Hepatocyte (in vitro differentiated cells): ENCODE data around the gene AKR1C8.

Experiments used
- EZH2 ChIP-seq: fragments of 200-600 bp; sonication (generic); IDR thresholded peaks from 2 replicates; pipeline ENCODE4 v1.6.1; 2016; ENCODE audit warnings: antibody characterized with exemption, mild to moderate bottlenecking, borderline replicate concordance
- TF ChIP-seq, protein P1 (sequence below): fragments of 200-600 bp; sonication (generic); IDR thresholded peaks from 2 replicates; pipeline ENCODE4 v1.5.1; 2016; ENCODE audit warnings: antibody characterized with exemption, mild to moderate bottlenecking; ENCODE audit not compliant: poor library complexity

DNA sequence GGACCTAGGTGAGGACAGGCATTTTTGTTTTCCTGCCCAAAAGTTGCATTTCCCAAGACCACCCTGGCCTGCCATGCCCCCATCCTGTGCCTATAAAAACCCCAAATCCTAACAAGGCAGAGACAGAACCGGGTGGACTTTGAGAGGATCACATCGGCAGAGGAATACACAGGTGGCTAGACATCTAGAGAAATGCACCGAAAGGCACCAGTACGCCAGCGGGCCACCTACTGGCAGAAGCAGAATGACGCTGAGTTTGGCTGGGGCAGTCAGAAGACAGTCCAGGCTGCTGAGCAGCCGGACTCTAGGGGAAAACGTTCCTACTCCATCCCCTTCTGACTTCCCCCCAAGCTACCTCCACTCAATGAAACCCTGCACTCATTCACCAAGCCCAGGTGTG, 14.4 kb upstream of the AKR1C8 start:
- TF ChIP-seq, protein P1, sequence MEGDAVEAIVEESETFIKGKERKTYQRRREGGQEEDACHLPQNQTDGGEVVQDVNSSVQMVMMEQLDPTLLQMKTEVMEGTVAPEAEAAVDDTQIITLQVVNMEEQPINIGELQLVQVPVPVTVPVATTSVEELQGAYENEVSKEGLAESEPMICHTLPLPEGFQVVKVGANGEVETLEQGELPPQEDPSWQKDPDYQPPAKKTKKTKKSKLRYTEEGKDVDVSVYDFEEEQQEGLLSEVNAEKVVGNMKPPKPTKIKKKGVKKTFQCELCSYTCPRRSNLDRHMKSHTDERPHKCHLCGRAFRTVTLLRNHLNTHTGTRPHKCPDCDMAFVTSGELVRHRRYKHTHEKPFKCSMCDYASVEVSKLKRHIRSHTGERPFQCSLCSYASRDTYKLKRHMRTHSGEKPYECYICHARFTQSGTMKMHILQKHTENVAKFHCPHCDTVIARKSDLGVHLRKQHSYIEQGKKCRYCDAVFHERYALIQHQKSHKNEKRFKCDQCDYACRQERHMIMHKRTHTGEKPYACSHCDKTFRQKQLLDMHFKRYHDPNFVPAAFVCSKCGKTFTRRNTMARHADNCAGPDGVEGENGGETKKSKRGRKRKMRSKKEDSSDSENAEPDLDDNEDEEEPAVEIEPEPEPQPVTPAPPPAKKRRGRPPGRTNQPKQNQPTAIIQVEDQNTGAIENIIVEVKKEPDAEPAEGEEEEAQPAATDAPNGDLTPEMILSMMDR, result no peak
- TF ChIP-seq EZH2, result no peak
